ENCODE measurements around the gene GLIS1. TPM values are rescaled to one million over a fixed set of nuclear protein-coding genes. Genes with fewer than 3 reads are reported as not detected.

GLIS1 gene
- total and polyA plus RNA-seq, 2 of the 8 experiments (the other 6 are each of a cell fraction or from before 2014, with no cell fraction given) = 0.15 to 0.22 TPM

GRCh38 chr1:53658489-53659230 is 80.3 kb downstream of the GLIS1 start:
- H3K79me2 ChIP-seq (ENCODE audit: control insufficient read depth in 1 of 2, insufficient read depth in 2 of 2, low read length in 2 of 2) = no peaks in the 10 kb centered on the region
- no peaks in the 10 kb centered on the region for H4K20me1 ChIP-seq (replicated peaks in 1 of 2; ENCODE audit: control insufficient read depth in 1 of 2, insufficient read depth in 2 of 2, low read length in 2 of 2)
- no peak overlapping the region for H3K4me2 ChIP-seq (ENCODE audit: insufficient read depth in 1 of 2, low read depth in 2 of 2, low read length in 2 of 2)
- H2BK120ac ChIP-seq (replicated peaks; ENCODE audit: low read depth, low read length) = no peak overlapping the region
- no peaks in the 10 kb centered on the region for H3K23me2 ChIP-seq (ENCODE audit: low read depth, low read length)
- WGBS, 2 experiments (ENCODE audit: extremely low coverage in 1 of 2, insufficient coverage in 1 of 2, insufficient read length in 1 of 2, insufficient replicate concordance in 2 of 2, low coverage in 1 of 2, low lambda C conversion rate in 2 of 2, missing lambda C conversion rate in 1 of 2) = 83% methylated on average over 8 of the region's 8 CpGs; no CpG with 5 or more reads in 1 of the 2 experiments
- no peak overlapping the region for H2BK12ac ChIP-seq (ENCODE audit: low read depth, low read length)
- H3K9ac ChIP-seq (replicated peaks in 1 of 4; ENCODE audit: extremely low read depth in 1 of 4, low read depth in 3 of 4, low read length in 3 of 4) = no peak overlapping the region
- no peak overlapping the region for H2BK20ac ChIP-seq (ENCODE audit: low read length)
- H3K4me3 ChIP-seq (ENCODE audit: extremely low read depth in 1 of 4, insufficient read depth in 2 of 4, low read depth in 3 of 4, low read length in 4 of 4) = no peak overlapping the region
- no peaks in the 10 kb centered on the region; a peak in 2 of 7 replicates for H3K4me1 ChIP-seq (replicated peaks in 1 of 4; ENCODE audit: control insufficient read depth in 3 of 4, insufficient read depth in 4 of 4, low read length in 3 of 4)
- H3K14ac ChIP-seq (ENCODE audit: insufficient read length) = no peak overlapping the region
- no peak overlapping the region for H2BK15ac ChIP-seq (ENCODE audit: low read length)
- H4K91ac ChIP-seq (replicated peaks; ENCODE audit: insufficient read length, low read length) = no peak overlapping the region
- DNase-seq (ENCODE audit: low read depth in 1 of 2, low spot score in 2 of 2) (no peak), FAIRE-seq (no peak)
- no peak overlapping the region for H3K4ac ChIP-seq (replicated peaks; ENCODE audit: insufficient read length, low read depth, low read length)
- no peak overlapping the region for H3K23ac ChIP-seq (ENCODE audit: insufficient read length)
- no peak overlapping the region for H3K56ac ChIP-seq (replicated peaks; ENCODE audit: insufficient read length, low read depth, low read length)
- no peak overlapping the region for H2AK5ac ChIP-seq (ENCODE audit: low read depth, low read length)
- ChIA-PET POLR2A (ENCODE audit: partially characterized antibody) (no interaction called here), CTCF (ENCODE audit: partially characterized antibody) (interaction anchor here (0.8 to 3.2 kb wide), 5 partner anchors 12 to 95 kb away, joined by 3 to 10 read pairs (median 4); no protein-coding TSS in a partner anchor)
- H3K79me1 ChIP-seq (ENCODE audit: low read depth, low read length) = no peaks in the 10 kb centered on the region; the same call in 1 of the 2 replicates
- H2BK5ac ChIP-seq (ENCODE audit: low read depth, low read length) = no peak overlapping the region
- H4K5ac ChIP-seq (ENCODE audit: insufficient read length, low read depth, low read length) = no peak overlapping the region
- no peaks in the 10 kb centered on the region for H3K9me3 ChIP-seq (ENCODE audit: insufficient read depth in 2 of 2, low read depth in 1 of 2, low read length in 1 of 2)
- no peaks in the 10 kb centered on the region; a peak in 1 of 7 replicates for H3K27me3 ChIP-seq (replicated peaks in 1 of 4; ENCODE audit: control insufficient read depth in 3 of 4, extremely low read depth in 1 of 4, insufficient read depth in 3 of 4, low read length in 3 of 4)
- no peak overlapping the region for H2AFZ ChIP-seq (ENCODE audit: low read length)
- H4K8ac ChIP-seq (ENCODE audit: extremely low read depth, insufficient read depth, low read length) = no peak overlapping the region
- H3K27ac ChIP-seq (ENCODE audit: low read depth, low read length) = no peak overlapping the region
- no peaks in the 10 kb centered on the region for H3K36me3 ChIP-seq (ENCODE audit: control insufficient read depth in 2 of 4, insufficient read depth in 4 of 4, low read length in 3 of 4)
- H3K18ac ChIP-seq (ENCODE audit: extremely low read depth, low read length) = no peak overlapping the region
- TF ChIP-seq POLR2AphosphoS5 (IDR thresholded peaks at IDR 0.05; ENCODE audit: low read depth, low read length) (no peak), FOSL1 (IDR thresholded peaks at IDR 0.05; ENCODE audit: insufficient read depth, low read depth, low read length) (no peak), EZH2 (IDR thresholded peaks at IDR 0.05; ENCODE audit: low read depth, low read length, severe bottlenecking) (no peak), CBX8 (IDR thresholded peaks at IDR 0.05; ENCODE audit: borderline replicate concordance, low read depth, low read length) (no peak), ASH2L (IDR thresholded peaks at IDR 0.05; ENCODE audit: low read length) (no peak), BCL11A (IDR thresholded peaks at IDR 0.05; ENCODE audit: low read depth in 2 of 2, low read length in 2 of 2) (no peak), KDM5A (IDR thresholded peaks at IDR 0.05; ENCODE audit: low read length) (no peak), SP4 (IDR thresholded peaks at IDR 0.05; ENCODE audit: low read length) (no peak), JUND (IDR thresholded peaks at IDR 0.05; ENCODE audit: low read length) (no peak), MAFK (IDR thresholded peaks at IDR 0.05; ENCODE audit: low read depth, low read length) (no peak)

Measured in H1 (cell line).